ENCODE measurements around the gene BEX4.
"Not testable (repeated sequence)": the region's sequence is repeated elsewhere in the genome, so short reads cannot be mapped to it uniquely, and the experiment has no call there.

The BEX4 gene

DNA sequence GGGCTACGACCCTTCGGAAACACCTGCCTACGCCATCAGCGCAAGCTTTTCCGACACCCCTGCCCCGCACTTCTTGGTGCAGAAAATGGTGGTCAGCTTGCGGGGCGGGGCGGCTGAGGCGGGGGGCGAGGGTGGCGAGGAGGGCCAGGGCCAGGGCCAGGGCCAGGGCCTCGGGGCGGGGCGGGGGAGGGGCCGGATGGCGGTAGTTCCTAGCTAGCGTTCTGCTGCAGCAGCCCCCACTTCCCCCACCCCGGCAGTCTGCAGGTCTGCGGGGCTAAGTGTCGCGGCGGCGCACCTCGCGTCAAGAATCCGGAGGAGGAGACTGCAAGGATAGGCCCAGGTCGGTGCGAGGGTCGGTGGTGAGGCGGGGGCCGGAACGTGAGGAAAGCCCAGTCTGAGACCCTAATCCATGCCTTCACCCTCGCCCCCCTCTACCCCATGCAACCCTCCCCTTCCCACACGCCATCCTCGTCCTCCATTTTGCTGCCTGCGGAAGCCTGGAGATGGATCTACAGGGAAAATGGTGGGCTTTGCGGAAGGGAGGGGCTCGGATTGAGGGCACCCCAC is 600 bp downstream of the BEX4 start:
- peak overlapping the region; percentile 53 for H3K4me3 ChIP-seq (ENCODE audit: low read length)
- no peak for DNase-seq (ENCODE audit: low read depth)
- TF ChIP-seq, protein P1, sequence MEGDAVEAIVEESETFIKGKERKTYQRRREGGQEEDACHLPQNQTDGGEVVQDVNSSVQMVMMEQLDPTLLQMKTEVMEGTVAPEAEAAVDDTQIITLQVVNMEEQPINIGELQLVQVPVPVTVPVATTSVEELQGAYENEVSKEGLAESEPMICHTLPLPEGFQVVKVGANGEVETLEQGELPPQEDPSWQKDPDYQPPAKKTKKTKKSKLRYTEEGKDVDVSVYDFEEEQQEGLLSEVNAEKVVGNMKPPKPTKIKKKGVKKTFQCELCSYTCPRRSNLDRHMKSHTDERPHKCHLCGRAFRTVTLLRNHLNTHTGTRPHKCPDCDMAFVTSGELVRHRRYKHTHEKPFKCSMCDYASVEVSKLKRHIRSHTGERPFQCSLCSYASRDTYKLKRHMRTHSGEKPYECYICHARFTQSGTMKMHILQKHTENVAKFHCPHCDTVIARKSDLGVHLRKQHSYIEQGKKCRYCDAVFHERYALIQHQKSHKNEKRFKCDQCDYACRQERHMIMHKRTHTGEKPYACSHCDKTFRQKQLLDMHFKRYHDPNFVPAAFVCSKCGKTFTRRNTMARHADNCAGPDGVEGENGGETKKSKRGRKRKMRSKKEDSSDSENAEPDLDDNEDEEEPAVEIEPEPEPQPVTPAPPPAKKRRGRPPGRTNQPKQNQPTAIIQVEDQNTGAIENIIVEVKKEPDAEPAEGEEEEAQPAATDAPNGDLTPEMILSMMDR (IDR thresholded peaks at IDR 0.05; ENCODE audit: insufficient read depth, low read depth, low read length, missing control alignments), result no peak

DNA sequence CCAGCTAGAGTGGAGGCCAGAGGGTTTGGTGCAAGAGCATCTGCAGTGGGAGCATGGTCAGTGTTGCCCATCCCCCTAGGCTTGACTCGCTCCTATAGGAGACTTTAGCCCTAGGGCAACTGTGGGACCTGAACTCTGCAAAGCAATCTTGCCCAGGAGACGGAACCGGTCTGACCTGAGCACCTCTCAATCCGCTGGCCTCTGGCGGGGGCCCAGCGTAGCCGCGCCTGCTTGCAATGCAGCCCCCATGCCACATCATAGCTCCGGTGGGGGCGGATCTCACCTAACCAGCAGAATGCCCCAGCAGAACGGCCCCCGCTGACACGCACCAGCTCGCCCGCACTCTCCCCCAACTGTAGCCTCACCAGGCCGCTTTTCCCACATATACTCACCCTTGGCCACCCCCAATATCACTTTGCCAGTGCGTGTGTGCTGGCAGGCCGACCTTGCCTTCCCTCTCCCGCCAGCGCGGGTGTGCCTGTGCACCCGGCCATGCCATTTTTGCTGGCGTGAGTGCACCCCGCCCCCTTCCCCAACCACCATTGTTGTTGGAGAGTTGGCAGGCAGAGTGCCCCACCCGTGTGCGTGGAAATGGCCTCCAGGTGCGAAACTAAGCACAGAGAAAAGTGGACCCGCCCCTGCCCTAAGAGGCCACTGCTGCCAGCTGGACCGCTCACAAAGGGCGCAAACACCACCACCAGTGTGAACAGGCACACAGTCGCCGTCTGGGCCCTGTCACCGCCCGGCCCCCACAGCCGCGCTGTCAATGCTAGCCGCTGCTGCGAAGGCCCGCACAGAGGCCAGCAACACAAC is 5.8 kb downstream of the BEX4 start:
- H3K4me3 ChIP-seq (ENCODE audit: low read length), result no peak overlapping the region
- DNase-seq (ENCODE audit: low read depth), result no peak
- TF ChIP-seq, protein P1 (IDR thresholded peaks at IDR 0.05; ENCODE audit: insufficient read depth, low read depth, low read length, missing control alignments), result no peak

DNA sequence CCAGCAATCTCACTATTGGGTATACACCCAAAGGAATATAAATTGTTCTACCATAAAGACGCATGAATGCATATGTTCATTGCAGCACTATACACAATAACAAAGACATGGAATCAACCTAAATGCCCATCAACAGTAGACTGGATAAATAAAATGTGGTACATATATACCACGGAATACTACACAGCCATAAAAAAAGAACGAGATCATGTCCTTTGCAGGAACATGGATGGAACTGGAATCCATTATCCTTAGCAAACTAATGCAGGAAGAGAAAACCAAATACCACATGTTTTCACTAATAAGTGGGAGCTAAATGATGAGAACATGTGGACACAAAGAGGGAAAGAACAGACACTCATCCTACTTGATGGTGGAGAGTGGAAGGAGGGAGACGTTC is 11.0 kb downstream of the BEX4 start:
- not testable (repeated sequence) for DNase-seq (ENCODE audit: low read depth); H3K4me3 ChIP-seq (ENCODE audit: low read length)

DNA sequence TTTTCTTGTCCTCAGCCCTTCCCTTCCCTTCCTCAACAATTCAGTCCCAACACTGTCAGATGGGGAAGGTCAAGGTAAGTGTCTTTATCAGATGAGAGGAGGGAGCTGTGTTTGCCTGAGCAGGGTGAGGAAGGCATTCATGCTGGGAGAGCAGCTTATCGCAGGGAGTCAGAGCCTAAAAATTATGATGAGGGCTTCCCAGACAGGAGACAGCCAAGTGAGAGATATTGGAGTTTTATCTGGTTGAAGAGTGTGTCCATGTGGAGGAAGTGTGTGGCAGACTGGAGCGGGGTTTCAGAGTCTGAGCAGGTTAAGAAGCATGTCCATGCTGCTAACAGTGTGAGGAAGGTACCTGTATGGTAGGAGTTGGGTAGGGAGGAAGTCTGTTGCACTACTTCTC is 18.4 kb downstream of the BEX4 start:
- no peak for DNase-seq (ENCODE audit: low read depth)
- no peak overlapping the region for H3K4me3 ChIP-seq (ENCODE audit: low read length)
- TF ChIP-seq, protein P1 (IDR thresholded peaks at IDR 0.05; ENCODE audit: insufficient read depth, low read depth, low read length, missing control alignments), result no peak

DNA sequence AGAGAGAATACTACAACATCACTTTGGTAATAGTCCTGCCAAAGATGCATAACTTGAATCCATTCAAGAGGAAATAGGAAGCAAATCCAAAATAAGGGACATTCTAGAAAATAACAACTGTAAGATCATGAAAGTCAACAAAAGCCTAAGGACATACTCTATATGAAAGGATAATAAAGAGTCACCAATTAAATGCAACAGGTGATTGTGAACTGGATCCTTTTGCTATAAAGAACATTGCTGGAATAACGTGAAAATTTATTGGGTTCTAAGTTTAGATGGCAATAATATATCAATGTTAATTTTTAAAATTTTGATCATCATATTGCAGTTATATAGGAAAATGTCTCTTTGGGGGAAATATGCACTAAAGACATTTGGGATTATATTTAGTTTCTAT is 20.0 kb downstream of the BEX4 start:
- TF ChIP-seq, protein P1 (IDR thresholded peaks at IDR 0.05; ENCODE audit: insufficient read depth, low read depth, low read length, missing control alignments), result no peak
- no peak for DNase-seq (ENCODE audit: low read depth)
- no peak overlapping the region for H3K4me3 ChIP-seq (ENCODE audit: low read length)

DNA sequence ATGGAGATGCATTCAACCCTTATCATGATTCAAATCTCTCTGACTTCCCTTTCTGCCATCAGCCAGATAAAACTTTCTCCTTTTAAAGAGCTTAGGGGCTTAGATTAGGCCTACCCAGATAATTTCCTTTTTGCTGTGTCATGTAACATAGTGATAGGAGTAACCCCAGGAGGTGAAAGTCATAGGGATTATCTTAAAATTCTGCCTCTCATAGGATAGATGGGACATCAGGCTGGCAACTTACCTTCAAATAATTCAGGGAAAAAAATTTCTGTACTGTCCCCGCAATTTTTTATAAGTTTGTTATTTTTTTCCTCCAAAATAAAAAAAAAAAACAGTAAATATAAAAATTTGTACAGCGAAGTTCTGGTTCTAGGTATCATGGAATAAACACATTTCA is 20.7 kb downstream of the BEX4 start:
- DNase-seq (ENCODE audit: low read depth), result not testable (repeated sequence)

DNA sequence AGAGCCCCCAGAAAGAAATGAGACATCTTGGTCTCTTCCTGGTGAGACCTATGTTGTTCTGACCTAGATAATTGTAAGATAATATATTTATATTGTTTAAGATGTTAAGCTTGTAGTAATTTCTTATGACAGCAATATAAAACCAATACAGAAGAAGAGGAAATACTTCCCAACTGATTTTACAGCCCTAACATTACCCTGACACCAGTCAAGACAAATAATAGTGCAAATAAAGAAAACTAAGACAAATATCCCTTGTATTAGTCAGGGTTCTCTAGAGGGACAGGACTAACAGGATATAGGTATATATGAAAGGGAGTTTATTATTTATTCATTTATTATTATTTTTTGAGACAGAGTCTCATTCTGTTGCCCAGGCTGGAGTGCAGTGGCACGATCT is 21.4 kb downstream of the BEX4 start:
- no peak overlapping the region for H3K4me3 ChIP-seq (ENCODE audit: low read length)
- TF ChIP-seq, protein P1 (IDR thresholded peaks at IDR 0.05; ENCODE audit: insufficient read depth, low read depth, low read length, missing control alignments), result no peak
- no peak for DNase-seq (ENCODE audit: low read depth)

More for the DNA sequence above, 20.7 kb downstream of the BEX4 start:
- H3K4me3 ChIP-seq (ENCODE audit: low read length), result not testable (repeated sequence)

DNA sequence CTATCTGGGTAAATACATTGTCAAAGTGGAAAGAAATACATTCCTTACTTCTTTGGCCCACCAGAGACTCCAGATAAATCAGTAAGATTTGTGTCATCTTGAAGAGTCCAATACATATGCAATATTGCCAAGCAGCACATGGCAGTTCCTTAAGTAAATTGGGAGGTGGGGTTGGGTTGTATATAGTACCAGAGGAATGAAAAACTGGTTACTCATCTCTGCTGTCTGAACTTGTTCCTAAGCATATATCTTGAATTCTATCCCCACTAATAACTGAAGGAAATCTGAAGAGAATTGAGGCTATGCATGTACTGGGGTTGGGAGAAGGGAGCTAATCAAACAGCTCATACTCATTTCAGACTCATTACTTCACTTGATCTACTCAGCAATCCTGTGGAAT is 25.2 kb downstream of the BEX4 start:
- TF ChIP-seq, protein P1 (IDR thresholded peaks at IDR 0.05; ENCODE audit: insufficient read depth, low read depth, low read length, missing control alignments), result no peak
- H3K4me3 ChIP-seq (ENCODE audit: low read length), result no peak overlapping the region
- peak; percentile 62 for DNase-seq (ENCODE audit: low read depth)
